ENCODE data around the gene SNX2.

SNX2 gene

GRCh38 chr5:122816756-122817155, 41.9 kb downstream of the SNX2 start:
- Histone ChIP-seq H4K20me1 (ENCODE audit: insufficient read depth) (no peaks in the 10 kb centered on the region), H3K9ac (no peak overlapping the region), H3K4me1 (ENCODE audit: low read depth, poor library complexity, severe bottlenecking) (no peaks in the 10 kb centered on the region), H2AFZ (ENCODE audit: low read depth) (no peak overlapping the region), H3K4me3 (IDR thresholded peaks at IDR 0.05; ENCODE audit: insufficient read depth, low read depth, low read length) (no peak overlapping the region), H3K4me2 (no peak overlapping the region), H3K79me2 (ENCODE audit: insufficient read depth, low read depth) (no peaks in the 10 kb centered on the region), H3K27ac (no peak overlapping the region), H3K36me3 (ENCODE audit: insufficient read depth) (no peaks in the 10 kb centered on the region), H3K27me3 (ENCODE audit: insufficient read depth, low read depth) (no peaks in the 10 kb centered on the region)
- TF ChIP-seq, protein P1, sequence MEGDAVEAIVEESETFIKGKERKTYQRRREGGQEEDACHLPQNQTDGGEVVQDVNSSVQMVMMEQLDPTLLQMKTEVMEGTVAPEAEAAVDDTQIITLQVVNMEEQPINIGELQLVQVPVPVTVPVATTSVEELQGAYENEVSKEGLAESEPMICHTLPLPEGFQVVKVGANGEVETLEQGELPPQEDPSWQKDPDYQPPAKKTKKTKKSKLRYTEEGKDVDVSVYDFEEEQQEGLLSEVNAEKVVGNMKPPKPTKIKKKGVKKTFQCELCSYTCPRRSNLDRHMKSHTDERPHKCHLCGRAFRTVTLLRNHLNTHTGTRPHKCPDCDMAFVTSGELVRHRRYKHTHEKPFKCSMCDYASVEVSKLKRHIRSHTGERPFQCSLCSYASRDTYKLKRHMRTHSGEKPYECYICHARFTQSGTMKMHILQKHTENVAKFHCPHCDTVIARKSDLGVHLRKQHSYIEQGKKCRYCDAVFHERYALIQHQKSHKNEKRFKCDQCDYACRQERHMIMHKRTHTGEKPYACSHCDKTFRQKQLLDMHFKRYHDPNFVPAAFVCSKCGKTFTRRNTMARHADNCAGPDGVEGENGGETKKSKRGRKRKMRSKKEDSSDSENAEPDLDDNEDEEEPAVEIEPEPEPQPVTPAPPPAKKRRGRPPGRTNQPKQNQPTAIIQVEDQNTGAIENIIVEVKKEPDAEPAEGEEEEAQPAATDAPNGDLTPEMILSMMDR (conservative IDR thresholded peaks at IDR 0.05; ENCODE audit: low read depth, low read length): no peak

DNA sequence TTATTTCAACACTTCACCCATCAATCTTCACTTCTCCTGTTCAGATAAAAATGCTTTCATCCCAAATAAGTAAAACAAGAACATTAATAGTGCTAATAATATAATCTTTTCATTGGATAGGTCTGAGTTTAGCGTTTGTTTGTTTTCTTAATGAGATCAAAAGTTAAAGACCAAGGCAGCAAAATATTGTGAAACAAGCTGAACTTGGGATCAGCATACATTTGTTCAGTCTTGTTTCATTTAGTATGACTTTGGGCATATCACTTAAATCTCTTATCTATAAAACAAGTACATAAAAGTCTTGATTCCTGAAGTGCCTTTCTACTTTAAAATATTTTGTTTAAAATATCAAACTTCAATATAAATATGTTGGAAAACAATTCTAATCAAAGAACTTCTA, 57.1 kb downstream of the SNX2 start:
- H2AFZ ChIP-seq (ENCODE audit: low read depth): no peak overlapping the region
- H4K20me1 ChIP-seq (ENCODE audit: insufficient read depth): no peaks in the 10 kb centered on the region
- no peak overlapping the region for H3K27ac ChIP-seq
- no peak overlapping the region for H3K4me2 ChIP-seq
- H3K4me1 ChIP-seq (ENCODE audit: low read depth, poor library complexity, severe bottlenecking): no peaks in the 10 kb centered on the region
- no peaks in the 10 kb centered on the region for H3K36me3 ChIP-seq (ENCODE audit: insufficient read depth)
- no peak overlapping the region for H3K9ac ChIP-seq
- no peaks in the 10 kb centered on the region for H3K79me2 ChIP-seq (ENCODE audit: insufficient read depth, low read depth)
- TF ChIP-seq, protein P1 (conservative IDR thresholded peaks at IDR 0.05; ENCODE audit: low read depth, low read length): no peak
- H3K27me3 ChIP-seq (ENCODE audit: insufficient read depth, low read depth): no peaks in the 10 kb centered on the region
- no peak overlapping the region for H3K4me3 ChIP-seq (IDR thresholded peaks at IDR 0.05; ENCODE audit: insufficient read depth, low read depth, low read length)

DNA sequence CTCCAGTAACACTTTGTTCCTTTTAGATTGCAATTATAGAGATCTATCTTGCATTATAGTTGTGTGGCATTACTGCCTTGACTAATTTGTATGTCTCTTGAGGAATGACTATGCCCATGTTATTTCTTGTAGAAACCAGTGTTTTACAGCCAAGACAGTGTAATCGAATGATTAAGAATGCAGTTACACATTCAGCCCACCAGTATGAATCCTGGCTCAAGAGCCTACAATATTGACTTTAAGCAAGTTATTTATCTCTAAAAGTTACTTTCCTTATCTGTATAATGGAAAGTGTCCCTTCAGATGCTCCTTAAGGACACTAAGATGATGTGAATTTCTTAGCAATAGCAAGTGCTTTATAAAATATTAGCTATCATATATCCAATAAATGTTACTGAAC, 60.8 kb downstream of the SNX2 start:
- Histone ChIP-seq H3K4me2 (no peak overlapping the region), H3K4me1 (ENCODE audit: low read depth, poor library complexity, severe bottlenecking) (no peaks in the 10 kb centered on the region), H3K79me2 (ENCODE audit: insufficient read depth, low read depth) (no peaks in the 10 kb centered on the region), H3K9ac (no peak overlapping the region), H3K27ac (no peak overlapping the region), H3K36me3 (ENCODE audit: insufficient read depth) (no peaks in the 10 kb centered on the region), H4K20me1 (ENCODE audit: insufficient read depth) (no peaks in the 10 kb centered on the region), H3K4me3 (IDR thresholded peaks at IDR 0.05; ENCODE audit: insufficient read depth, low read depth, low read length) (no peak overlapping the region), H2AFZ (ENCODE audit: low read depth) (no peak overlapping the region), H3K27me3 (ENCODE audit: insufficient read depth, low read depth) (no peaks in the 10 kb centered on the region)
- TF ChIP-seq, protein P1 (conservative IDR thresholded peaks at IDR 0.05; ENCODE audit: low read depth, low read length): no peak

GRCh38 chr5:122836947-122837346, 62.1 kb downstream of the SNX2 start:
- Histone ChIP-seq H4K20me1 (ENCODE audit: insufficient read depth) (no peaks in the 10 kb centered on the region), H3K27ac (no peak overlapping the region), H3K79me2 (ENCODE audit: insufficient read depth, low read depth) (no peaks in the 10 kb centered on the region), H3K36me3 (ENCODE audit: insufficient read depth) (no peaks in the 10 kb centered on the region), H3K27me3 (ENCODE audit: insufficient read depth, low read depth) (no peaks in the 10 kb centered on the region), H3K4me3 (IDR thresholded peaks at IDR 0.05; ENCODE audit: insufficient read depth, low read depth, low read length) (no peak overlapping the region), H3K4me1 (ENCODE audit: low read depth, poor library complexity, severe bottlenecking) (no peaks in the 10 kb centered on the region), H3K4me2 (no peak overlapping the region), H3K9ac (no peak overlapping the region), H2AFZ (ENCODE audit: low read depth) (no peak overlapping the region)
- TF ChIP-seq, protein P1 (conservative IDR thresholded peaks at IDR 0.05; ENCODE audit: low read depth, low read length): no peak
